NCI-H69 (cell line): ENCODE results near the gene ZNF407.

Experiments
- DNase-seq: peaks from one replicate; lab custom pipeline; 2025; lab: John Stamatoyannopoulos, UW

ZNF407 gene

DNA sequence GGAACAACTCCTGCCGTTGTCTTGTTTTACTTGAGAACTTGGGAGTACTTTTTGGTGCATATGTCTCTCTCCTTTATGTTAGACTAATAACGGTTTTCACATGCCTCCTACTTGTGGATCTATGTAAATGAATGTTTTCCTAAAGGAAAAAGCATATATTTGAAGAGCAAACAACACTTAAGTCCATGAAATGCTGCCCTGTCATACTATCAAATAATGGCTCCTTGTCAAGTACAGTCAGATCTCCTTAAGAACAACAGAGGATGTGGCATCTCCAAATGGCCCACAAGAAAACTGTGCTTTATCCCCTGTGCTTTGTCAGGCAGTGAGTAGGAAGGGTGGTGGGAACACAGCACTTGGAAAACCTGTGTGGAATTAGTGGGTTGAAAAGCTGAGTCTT, 413.0 kb downstream of the ZNF407 start:
- peak; percentile 27 for DNase-seq

DNA sequence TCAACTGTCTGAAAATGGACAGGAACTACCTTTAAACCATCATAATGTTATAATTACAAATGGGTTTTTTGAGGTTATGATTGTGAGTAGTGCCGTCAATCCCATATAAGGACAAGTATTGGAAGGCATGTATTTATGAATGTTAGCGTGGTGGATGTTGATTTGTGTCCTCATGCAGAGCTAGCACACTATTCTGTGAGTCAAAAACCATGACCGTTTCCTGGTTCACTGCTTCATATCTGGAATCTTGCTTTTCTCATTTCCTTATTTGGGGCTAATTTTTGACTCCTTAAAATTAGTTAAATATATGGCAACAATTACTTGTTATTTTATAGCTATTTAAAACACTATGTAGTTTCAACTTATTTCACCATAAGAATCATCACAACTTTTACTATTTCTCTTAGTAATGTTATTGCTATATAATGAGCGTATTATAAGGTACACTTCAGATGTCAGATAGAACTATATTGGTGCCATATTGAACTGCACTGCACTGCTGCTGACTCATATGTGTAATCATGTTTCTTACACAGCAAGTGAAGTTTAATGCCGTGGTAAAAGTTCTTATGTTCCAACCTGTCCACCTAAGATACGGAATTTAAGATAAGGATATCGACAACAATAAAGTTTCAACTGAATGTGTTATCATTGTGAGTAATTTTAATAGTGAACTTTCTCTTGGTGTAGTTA, 418.5 kb downstream of the ZNF407 start:
- DNase-seq = no peak

DNA sequence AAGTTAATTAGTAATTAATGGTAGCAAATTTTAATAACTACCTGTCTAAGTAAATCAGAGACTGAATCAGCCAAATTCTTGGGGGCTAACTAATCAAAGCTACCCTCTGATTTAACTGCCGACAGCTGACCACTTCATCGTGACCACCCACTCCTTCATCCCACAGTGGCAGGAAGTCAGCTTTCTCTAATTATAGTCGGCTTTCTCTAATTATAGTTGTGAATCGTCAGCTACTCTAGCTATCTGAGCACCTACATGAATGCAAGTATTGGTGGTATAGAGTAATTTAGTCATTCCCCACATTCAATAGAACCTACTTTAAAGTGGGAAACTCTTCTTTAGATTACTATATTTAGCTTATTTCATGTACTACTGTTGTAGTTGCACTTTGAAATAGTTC, 425.8 kb downstream of the ZNF407 start:
- DNase-seq = peak; percentile 67

DNA sequence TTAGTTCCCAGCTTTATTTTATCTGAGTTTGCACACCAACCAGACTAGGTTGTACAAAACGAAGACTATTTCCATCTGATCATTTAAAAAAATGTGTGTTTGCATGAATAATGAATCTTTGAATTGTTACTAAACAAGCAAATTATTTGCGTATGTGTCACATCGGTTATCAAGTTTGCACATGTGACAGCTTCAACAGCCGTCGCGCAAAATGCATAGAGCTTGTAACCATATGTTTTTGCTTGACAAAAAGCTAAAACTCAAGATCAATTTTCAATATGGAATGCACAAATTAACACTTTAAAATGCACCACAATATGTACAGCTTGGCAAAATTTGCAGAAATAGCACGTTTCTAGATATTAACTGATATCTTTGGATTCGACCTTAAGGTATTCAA, 427.2 kb downstream of the ZNF407 start:
- no peak for DNase-seq

DNA sequence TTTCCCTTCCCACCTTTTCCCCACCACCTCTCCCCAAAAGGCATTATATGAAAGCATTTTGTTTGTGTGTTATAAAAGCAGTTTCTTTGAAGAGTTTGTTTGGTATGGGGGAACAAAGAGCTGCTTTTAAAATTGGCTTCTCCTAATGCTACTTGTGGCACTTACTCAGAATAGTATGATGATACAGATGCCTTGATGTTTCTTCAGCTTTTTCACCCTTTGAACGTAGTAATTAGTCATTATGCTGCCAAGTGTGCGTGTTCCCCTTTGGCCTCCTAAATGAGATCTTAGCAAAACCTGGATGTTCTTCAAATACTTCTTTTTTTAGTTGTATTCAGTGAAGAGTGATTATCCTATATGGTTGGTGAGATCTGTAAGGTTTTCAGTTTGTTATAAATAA, 427.9 kb downstream of the ZNF407 start:
- no peak for DNase-seq

DNA sequence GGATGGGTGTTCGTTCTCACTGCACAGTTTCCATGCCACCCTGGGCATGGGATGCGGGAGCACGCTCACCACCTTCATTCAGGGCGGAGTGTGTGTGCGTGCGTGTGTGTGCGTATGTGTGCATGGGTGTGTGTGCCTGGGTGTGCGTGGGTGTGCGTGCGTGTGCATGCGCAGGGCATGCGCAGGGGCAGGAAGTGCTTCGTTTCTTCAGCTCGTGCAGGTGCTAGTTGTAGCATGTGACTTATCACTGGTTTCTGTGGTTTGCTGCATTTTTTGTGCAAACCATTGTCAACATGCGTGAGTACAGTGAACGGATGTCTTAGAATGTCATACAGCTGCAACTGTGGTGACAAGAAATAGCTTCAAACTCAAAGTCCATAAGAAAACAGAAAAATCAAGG, 431.8 kb downstream of the ZNF407 start:
- no peak for DNase-seq

DNA sequence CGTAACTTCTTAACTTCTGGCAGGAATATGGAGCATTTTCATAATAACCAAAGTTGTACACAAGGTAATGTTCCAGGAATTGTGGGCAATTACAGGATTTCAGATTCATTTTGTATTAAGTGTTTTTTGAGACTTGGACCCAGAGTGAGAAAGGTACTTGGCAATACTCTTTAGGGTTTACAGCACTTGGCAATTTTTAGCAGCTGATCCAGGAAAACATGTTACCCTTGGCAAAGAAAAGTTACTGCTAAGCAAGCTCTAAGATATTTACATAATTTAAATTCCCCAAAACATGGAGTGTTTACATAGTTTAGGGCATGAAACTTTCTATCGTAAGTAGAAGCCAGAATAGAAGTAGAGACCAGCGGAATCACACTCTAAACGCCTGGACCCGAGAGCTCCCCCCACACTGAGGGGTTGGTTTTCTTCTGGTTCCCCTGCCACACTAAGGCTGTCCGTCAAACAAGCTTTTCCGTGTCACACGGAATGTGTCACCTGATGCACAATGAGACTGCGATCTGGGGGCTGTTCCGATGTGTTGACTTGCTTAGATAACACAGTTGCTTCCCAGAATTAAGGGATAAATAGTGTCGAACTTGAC, 434.1 kb downstream of the ZNF407 start:
- no peak for DNase-seq

DNA sequence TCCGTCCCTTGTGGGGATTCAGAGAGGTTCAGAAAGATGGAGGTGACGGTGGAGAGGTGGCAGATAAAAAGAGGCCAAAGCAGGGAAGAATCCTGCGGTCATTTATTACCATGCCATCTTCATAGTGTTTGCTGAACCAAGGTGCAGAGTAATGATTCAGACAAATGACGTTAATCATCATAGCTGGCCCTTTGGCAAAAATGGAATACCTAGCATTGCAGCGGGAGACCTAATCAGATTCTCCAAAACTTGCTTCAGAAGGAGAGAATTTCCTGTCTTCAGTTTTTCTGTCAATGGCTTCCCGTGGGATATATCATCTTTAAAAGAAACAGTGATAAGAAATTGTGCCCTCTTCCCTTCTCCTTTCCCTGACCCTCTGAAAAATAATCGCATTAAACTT, 435.8 kb downstream of the ZNF407 start:
- DNase-seq = no peak

DNA sequence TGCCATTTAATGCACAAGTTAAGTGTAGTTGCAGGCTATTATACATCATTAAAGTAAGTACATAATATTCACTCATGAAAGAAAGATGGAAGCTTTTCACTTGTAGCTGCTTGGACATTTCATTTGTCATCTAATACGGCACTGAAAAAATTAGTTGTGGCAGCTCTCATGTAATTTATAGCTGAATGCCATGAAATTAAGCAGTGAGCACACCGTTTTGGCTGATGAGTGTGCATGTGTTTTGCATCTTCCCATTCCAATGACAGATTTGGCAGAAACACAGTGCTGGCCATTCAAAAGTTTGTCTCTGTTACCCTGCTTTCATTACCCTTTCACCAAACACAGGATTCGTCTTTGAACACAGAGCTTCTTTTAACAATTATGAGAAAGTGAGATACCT, 437.3 kb downstream of the ZNF407 start:
- peak; percentile 86 for DNase-seq

DNA sequence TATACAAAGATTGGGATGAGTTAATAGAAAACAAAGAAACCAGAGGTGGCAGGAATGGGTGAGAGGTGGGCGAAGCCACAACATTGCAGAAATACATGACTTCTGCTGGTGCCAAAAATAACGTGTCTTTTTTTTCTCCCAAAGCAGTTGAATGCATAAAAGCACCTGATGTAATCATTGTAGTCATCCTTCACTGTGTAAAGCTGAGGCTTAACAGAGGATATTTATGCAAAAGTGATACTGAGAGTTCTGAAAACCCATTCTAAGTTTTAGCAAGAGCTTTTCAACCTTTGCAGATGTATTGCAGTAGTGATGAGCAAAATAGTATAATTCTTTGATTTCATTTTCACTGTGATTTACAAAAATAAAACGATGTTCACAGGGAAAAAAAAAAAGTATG, 438.3 kb downstream of the ZNF407 start:
- DNase-seq = no peak

DNA sequence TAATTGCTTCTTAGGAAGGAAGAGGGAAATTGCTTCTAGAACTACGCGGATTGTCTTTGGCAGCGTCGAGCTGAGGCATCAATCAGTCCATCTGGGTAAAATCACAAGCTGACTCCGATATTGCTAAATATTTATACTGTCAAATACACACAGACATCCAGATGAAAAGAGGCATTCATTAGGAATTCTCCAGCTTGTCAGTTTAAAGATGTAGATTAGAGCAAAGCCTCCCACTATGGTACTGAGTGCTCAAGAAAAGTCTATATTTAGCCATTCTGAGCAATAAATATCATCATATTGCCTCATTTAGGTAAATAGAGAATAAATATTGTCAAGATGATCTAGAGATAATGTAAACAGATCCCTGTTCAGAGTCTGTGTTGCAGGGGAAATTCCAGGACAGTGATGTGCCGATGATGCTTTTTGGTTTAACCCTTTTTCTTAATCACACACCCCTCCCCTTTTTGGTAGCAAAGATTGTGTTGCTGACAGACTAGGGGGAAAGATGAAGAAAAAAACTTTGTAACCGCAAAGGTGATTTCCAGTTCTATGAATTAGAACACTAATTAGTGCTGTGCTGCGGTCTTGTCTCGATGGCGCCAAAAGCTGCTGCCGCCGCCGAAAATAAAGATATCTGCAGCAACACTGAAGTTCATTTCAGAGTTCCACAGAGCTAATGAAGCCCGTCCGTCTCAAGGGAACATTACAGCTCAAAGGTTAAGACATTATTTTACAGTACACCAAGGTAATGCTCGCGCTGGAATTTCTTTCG, 439.4 kb downstream of the ZNF407 start:
- DNase-seq = no peak

DNA sequence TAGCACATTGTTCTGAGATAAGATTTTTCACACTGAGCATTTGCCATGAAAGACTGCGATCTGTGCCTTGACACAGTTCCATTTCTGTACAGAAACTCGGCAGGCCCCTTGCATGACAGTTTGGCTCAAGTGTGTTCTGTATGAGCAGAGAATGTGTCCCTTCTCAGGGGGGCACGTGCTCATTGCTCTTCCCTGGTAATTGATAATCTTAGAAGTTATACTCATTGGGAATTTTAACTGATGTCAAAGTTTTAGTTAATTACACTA, 440.0 kb downstream of the ZNF407 start:
- DNase-seq = no peak

DNA sequence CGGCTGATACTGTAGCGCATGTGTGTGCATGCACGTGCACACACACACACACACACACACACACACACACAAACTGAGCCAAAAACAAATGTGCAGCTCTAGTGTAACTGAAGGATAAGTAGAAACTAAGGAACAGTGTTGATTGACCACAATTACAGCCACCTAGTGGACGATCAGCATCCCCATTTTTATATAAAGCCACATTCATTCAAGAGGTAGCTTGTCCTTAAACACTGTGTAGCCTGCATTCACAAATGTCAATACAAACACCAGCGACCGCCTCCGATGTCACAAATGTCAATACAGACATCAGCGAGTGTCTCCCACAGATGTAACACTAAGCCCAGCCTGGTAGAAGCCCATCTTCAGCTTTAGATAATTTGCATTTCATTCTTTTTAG, 443.9 kb downstream of the ZNF407 start:
- DNase-seq = peak; percentile 67

DNA sequence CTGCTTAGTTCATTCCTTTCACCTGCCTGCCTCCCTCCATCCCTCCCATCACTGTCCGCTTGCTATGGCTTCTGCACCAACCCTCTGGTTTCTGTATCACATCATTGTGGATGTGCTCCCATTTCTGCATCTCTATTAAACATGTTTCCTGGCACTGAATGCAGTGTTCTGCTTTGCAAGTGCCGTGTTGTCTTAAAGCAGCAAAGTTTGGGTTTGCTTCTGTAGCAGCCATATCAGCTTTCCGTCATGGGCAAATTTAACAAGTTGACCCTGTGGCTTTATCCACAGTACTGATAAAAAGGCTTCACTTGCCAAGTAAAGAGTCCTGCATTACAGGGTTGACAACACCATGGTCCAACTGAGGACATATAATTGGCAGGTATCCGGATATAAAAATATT, 445.8 kb downstream of the ZNF407 start:
- no peak for DNase-seq

DNA sequence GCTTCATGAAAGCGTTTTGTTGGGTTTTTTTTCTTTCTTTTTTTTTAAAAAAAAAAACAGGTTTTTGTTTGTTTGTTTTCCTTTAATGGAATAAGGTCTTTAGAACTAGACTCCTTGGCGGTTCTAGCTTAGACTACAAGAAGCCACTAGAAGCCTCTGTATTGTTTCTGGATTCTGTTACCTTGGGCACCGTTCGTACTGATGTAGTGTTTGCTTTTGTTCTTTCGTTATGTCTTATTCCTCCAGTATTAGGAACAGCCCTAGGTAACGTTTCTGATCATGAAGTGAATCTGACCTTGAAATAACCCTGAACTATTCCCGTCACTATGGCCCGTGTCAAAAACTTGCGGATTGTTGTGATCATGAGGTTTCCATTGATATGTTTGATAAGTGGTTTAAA, 446.6 kb downstream of the ZNF407 start:
- DNase-seq = no peak

DNA sequence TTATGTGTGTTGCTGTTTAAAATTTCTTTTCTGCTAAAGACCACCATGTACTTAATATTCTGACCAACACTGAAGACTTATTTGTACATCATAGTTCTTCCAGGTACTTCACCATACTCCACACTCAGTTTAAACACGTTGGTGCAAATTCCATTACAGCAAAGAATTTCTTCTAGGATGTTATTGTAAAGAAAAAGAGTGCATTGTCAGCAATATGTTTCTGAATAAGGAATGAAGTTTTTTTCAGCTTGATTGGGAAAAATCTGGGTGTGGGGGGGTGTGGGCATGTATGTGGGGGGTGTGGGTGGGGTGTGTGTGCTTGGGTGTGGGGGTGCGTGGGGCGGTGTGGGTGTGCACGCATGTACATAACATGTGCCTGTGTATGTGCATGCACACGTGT, 447.1 kb downstream of the ZNF407 start:
- DNase-seq = no peak

DNA sequence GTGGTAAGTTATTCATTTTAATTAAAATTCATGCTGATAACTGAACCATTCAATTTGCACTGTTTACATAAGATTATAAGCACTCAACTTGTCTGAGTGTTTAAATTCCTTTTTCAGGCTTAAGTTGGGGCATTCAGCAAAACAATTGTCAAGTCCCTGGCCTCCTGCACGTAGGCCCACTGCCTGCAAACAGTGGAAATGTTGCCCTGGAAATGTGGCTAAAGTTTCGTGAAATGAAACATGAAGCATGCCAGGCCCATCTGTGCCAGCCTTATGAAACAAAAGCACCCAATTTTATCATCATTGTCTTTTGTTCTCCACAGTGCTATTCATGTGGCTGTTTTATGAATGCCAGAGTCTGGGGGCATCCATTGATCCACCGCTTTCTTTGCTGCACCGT, 447.6 kb downstream of the ZNF407 start:
- DNase-seq = peak; percentile 69

DNA sequence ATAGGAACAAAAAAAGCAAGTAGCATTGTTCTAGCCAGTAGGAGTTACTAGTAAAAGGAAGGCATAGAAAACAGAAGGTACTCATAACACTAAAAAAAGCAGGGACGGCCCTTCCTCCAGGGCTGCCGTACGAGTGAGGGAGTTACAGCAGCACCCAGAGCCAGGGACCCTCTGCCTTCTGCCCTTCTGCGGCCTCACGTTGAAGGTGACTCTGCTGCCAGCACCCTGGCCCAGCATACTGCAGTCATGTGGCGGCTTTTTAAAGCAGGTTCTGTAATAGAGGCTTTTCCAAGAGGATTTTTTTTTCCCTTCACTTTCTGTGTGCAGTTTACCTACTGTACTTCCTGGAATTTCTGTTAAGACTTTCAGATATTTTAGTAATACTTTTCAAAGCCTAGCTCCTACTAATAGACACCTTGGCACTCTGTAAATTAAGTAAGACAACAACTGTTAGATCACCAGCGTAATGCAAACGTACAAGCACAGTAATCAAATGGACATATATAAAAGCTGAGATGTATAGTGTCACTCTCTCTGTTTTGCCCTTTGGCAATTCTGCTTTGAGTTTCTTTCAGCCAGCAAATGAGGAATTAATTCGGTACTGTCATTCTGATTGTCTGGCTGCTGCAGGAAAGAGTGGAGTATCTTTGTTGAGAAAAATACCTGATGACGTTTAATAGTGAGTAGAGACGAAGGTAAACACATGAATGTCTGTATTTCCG, 449.7 kb downstream of the ZNF407 start:
- peak; percentile 83 for DNase-seq

DNA sequence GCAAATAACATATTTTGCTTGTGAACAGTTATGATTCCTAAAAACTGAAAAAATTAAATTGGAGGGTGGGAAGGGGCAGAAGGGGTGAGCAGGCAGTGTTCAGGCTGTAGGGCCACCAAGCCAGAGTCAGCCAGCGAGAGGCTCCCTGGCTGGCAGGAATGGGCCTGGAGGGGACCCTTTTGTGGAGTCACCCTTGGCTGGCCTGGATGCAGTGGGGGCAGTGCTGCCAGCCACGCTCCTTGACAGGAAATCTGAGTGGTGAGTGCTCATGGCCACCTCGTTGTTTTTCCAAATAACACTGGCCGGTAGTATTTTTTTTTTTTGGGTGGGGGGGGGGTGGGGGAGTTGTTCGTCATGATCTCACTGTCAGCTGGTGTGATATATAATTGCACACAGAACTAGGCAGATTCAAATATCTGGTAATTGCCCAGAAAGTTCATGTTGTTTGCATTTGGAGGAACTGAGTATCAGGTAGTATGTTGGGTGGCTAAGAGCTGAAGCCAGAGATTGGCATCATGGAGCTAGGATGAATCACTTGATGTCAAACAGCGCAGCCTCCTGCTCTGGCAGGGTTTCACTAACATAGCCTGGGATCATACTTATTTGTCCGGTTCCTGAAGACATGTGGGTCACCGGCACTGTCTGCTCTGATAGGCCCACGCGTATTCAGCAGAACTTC, 451.2 kb downstream of the ZNF407 start:
- peak; percentile 57 for DNase-seq

DNA sequence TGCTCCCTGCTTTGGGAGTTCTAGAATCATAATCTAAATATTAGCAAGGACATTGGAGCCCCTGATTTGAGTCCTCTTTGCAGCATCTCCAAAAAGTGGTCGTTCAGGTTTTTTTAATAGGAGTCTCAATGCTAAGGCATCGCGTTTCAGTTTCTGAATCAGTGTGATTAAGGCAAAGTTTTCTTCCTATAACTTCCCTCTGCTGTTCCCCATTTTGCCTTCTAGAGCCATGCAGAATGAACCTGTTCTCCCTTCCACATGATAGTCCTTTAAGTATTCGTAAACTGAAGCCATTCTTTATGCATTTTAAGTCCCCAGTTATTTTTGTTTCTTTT, 451.8 kb downstream of the ZNF407 start:
- DNase-seq = no peak

DNA sequence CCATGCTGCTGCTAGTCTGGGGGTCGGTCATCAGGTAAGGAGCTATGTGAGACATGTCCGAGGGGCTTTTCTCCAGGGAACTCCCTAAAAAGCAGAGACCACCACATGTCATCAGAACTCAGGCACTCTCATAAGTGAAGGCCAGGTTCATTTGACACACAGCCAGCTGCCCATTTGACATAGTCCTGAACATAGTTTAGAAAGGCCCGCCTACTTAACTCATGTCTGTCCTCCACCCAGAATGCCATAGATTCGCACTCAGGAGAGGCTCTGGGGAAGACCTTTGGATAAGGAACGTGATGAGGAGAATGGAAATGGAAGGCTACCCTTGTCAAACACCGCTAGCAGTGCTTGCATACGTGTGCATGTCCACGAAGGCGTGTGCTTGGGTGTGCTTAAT, 454.1 kb downstream of the ZNF407 start:
- no peak for DNase-seq

DNA sequence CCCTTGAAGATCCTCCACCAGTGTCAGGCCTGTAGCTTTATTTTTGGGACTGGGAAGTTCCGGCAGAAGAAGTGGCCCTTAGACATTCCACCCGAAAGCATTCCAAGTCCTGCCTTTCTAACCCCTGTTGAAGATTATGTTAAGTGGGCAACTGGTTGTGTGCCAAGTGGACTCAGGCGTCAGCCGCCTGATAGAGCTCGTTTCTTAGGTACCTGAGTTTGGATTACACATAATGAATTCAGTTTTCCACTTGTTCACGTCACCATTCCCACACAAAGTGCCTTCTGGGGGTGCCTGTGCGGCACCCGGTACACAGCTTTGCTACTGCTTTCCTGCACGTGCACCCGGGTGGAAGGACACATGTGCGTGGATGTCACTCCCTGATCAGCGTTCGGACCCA, 454.8 kb downstream of the ZNF407 start:
- DNase-seq = no peak
